ENCODE results near the gene VWA2. TPM values are rescaled to one million over a fixed set of nuclear protein-coding genes. Genes with fewer than 3 reads are reported as not detected.

Gene VWA2
- total and polyA plus RNA-seq, 2 donors (not counting 1 experiment from before 2014, with no cell fraction given) = not detected

- peaks cover 0 to 5% (median 0%) of the 10 kb centered on the region in 4 experiments for H3K27me3 ChIP-seq (replicated peaks in 1 of 4; ENCODE audit: control extremely low read depth in 1 of 4, control insufficient read depth in 3 of 4, insufficient read depth in 4 of 4, low read length in 3 of 4)
- no peak overlapping the region for H3K27ac ChIP-seq (ENCODE audit: low read length in 2 of 2)
- 83% methylated on average over 1 of the region's 1 CpG for WGBS (ENCODE audit: insufficient coverage)
- intact Hi-C loops (cut with micrococcal nuclease) = no loop called here
- H3K27me3 Mint-ChIP-seq = peaks cover 17% of the 10 kb centered on the region
- H3K79me2 ChIP-seq (ENCODE audit: control insufficient read depth, insufficient read depth, low read length) = no peaks in the 10 kb centered on the region
- ChIA-PET CTCF (no interaction called here), POLR2A (no interaction called here)
- H3K4me3 ChIP-seq (ENCODE audit: control extremely low read depth in 1 of 5, extremely low read depth in 1 of 5, insufficient read depth in 1 of 5, low read depth in 2 of 5, low read length in 4 of 5) = no peak overlapping the region
- no peaks in the 10 kb centered on the region for H3K36me3 ChIP-seq (replicated peaks in 1 of 2; ENCODE audit: control extremely low read depth in 1 of 2, control insufficient read depth in 1 of 2, extremely low read depth in 1 of 2, insufficient read depth in 2 of 2, low read length in 1 of 2)
- H3K4me2 ChIP-seq (replicated peaks; ENCODE audit: low read depth, low read length, poor library complexity, severe bottlenecking) = no peak overlapping the region
- no peak for ATAC-seq (ENCODE audit: low read depth)
- H3K4me1 ChIP-seq (ENCODE audit: control insufficient read depth in 2 of 2, insufficient read depth in 2 of 2, low read length in 2 of 2) = no peaks in the 10 kb centered on the region
- no peaks in the 10 kb centered on the region for H3K4me1 Mint-ChIP-seq
- H4K20me1 ChIP-seq (ENCODE audit: control insufficient read depth, insufficient read depth, low read length, poor library complexity, severe bottlenecking) = no peaks in the 10 kb centered on the region
- H3K27ac Mint-ChIP-seq = no peak overlapping the region
- TF ChIP-seq CTCF (IDR thresholded peaks at IDR 0.05) = no peak
- no peak for TF ChIP-seq EZH2 (IDR thresholded peaks at IDR 0.05; ENCODE audit: borderline replicate concordance, insufficient read depth, low read depth, low read length, poor library complexity, severe bottlenecking)
- DNase-seq = no peak
- no peak overlapping the region for H3K9ac ChIP-seq (ENCODE audit: low read length)
- no peaks in the 10 kb centered on the region for H3K9me3 ChIP-seq (ENCODE audit: control extremely low read depth in 1 of 3, control insufficient read depth in 2 of 3, insufficient read depth in 1 of 3, low read length in 2 of 3)
- H3K4me3 Mint-ChIP-seq = no peak overlapping the region
- H2AFZ ChIP-seq (ENCODE audit: insufficient read depth, low read depth, low read length, poor library complexity, severe bottlenecking) = no peak overlapping the region
- H3K9me3 Mint-ChIP-seq (ENCODE audit: insufficient read depth) = no peaks in the 10 kb centered on the region
These were observed 31.7 kb upstream of the VWA2 start for GRCh38 chr10:114207349-114207748.

GRCh38 chr10:114208351-114208750 is 30.7 kb upstream of the VWA2 start:
- POLR2A ChIA-PET = no interaction called here
- no peak overlapping the region for H3K27ac Mint-ChIP-seq

More at GRCh38 chr10:114208351-114208750, 30.7 kb upstream of the VWA2 start:
- Histone ChIP-seq H4K20me1 (ENCODE audit: control insufficient read depth, insufficient read depth, low read length, poor library complexity, severe bottlenecking) (no peaks in the 10 kb centered on the region), H3K36me3 (replicated peaks in 1 of 2; ENCODE audit: control extremely low read depth in 1 of 2, control insufficient read depth in 1 of 2, extremely low read depth in 1 of 2, insufficient read depth in 2 of 2, low read length in 1 of 2) (no peaks in the 10 kb centered on the region), H3K9me3 (ENCODE audit: control extremely low read depth in 1 of 3, control insufficient read depth in 2 of 3, insufficient read depth in 1 of 3, low read length in 2 of 3) (no peaks in the 10 kb centered on the region), H3K4me2 (replicated peaks; ENCODE audit: low read depth, low read length, poor library complexity, severe bottlenecking) (no peak overlapping the region), H2AFZ (ENCODE audit: insufficient read depth, low read depth, low read length, poor library complexity, severe bottlenecking) (no peak overlapping the region), H3K27ac (ENCODE audit: low read length in 2 of 2) (no peak overlapping the region), H3K27me3 (replicated peaks in 1 of 4; ENCODE audit: control extremely low read depth in 1 of 4, control insufficient read depth in 3 of 4, insufficient read depth in 4 of 4, low read length in 3 of 4) (peaks cover 0 to 5% (median 0%) of the 10 kb centered on the region in 4 experiments), H3K4me3 (ENCODE audit: control extremely low read depth in 1 of 5, extremely low read depth in 1 of 5, insufficient read depth in 1 of 5, low read depth in 2 of 5, low read length in 4 of 5) (no peak overlapping the region), H3K79me2 (ENCODE audit: control insufficient read depth, insufficient read depth, low read length) (no peaks in the 10 kb centered on the region), H3K9ac (ENCODE audit: low read length) (no peak overlapping the region), H3K4me1 (ENCODE audit: control insufficient read depth in 2 of 2, insufficient read depth in 2 of 2, low read length in 2 of 2) (no peaks in the 10 kb centered on the region)
- CTCF ChIA-PET = no interaction called here
- no peak overlapping the region for H3K4me3 Mint-ChIP-seq
- no peak for ATAC-seq (ENCODE audit: low read depth)
- peaks cover 11% of the 10 kb centered on the region for H3K27me3 Mint-ChIP-seq
- no peak for TF ChIP-seq EZH2 (IDR thresholded peaks at IDR 0.05; ENCODE audit: borderline replicate concordance, insufficient read depth, low read depth, low read length, poor library complexity, severe bottlenecking)
- no peak for TF ChIP-seq CTCF (IDR thresholded peaks at IDR 0.05)
- WGBS (ENCODE audit: insufficient coverage) = 100% methylated on average over 2 of the region's 2 CpGs
- H3K9me3 Mint-ChIP-seq (ENCODE audit: insufficient read depth) = no peaks in the 10 kb centered on the region
- no peak for DNase-seq
- H3K4me1 Mint-ChIP-seq = no peaks in the 10 kb centered on the region
- intact Hi-C loops (cut with micrococcal nuclease) = no loop called here

All from B cell (primary cell).